ENCODE measurements around the gene FAM13A.
"Not testable (repeated sequence)": the region's sequence is repeated elsewhere in the genome, so short reads cannot be mapped to it uniquely, and the experiment has no call there.

The FAM13A gene

GRCh38 chr4:89067417-89067816 lies 10.4 kb upstream of the FAM13A start:
- no peak overlapping the region for H3K27ac ChIP-seq (ENCODE audit: low read depth, low read length)
- H3K4me1 ChIP-seq (ENCODE audit: insufficient read depth, low read length), result no peaks in the 10 kb centered on the region
- no peaks in the 10 kb centered on the region for H3K36me3 ChIP-seq (ENCODE audit: insufficient read depth, low read length)
- H3K9me3 ChIP-seq (ENCODE audit: low read length), result no peaks in the 10 kb centered on the region
- no peak overlapping the region for H3K9ac ChIP-seq (ENCODE audit: low read length)
- no peaks in the 10 kb centered on the region for H3K27me3 ChIP-seq (ENCODE audit: control insufficient read depth in 1 of 2, insufficient read depth in 2 of 2, low read length in 2 of 2)
- no peak overlapping the region for H3K4me3 ChIP-seq (ENCODE audit: low read depth in 1 of 2, low read length in 2 of 2)

GRCh38 chr4:89064848-89065247 lies 7.9 kb upstream of the FAM13A start:
- no peak overlapping the region for H3K27ac ChIP-seq (ENCODE audit: low read depth, low read length)
- no peak overlapping the region for H3K4me3 ChIP-seq (ENCODE audit: low read depth in 1 of 2, low read length in 2 of 2)
- no peaks in the 10 kb centered on the region for H3K36me3 ChIP-seq (ENCODE audit: insufficient read depth, low read length)
- no peaks in the 10 kb centered on the region for H3K4me1 ChIP-seq (ENCODE audit: insufficient read depth, low read length)
- H3K27me3 ChIP-seq (ENCODE audit: control insufficient read depth in 1 of 2, insufficient read depth in 2 of 2, low read length in 2 of 2), result no peaks in the 10 kb centered on the region
- H3K9me3 ChIP-seq (ENCODE audit: low read length), result no peaks in the 10 kb centered on the region
- no peak overlapping the region for H3K9ac ChIP-seq (ENCODE audit: low read length)

GRCh38 chr4:89057844-89058243 lies 859 bp upstream of the FAM13A start:
- H3K4me3 ChIP-seq (ENCODE audit: low read depth in 1 of 2, low read length in 2 of 2); H3K9me3 ChIP-seq (ENCODE audit: low read length); H3K27me3 ChIP-seq (ENCODE audit: control insufficient read depth in 1 of 2, insufficient read depth in 2 of 2, low read length in 2 of 2); H3K9ac ChIP-seq (ENCODE audit: low read length); H3K36me3 ChIP-seq (ENCODE audit: insufficient read depth, low read length); H3K27ac ChIP-seq (ENCODE audit: low read depth, low read length): not testable (repeated sequence)
- peaks cover 23% of the 10 kb centered on the region for H3K4me1 ChIP-seq (ENCODE audit: insufficient read depth, low read length)

GRCh38 chr4:89056292-89056952 lies 563 bp downstream of the FAM13A start:
- Histone ChIP-seq H3K9ac (ENCODE audit: low read length) (peak overlapping the region; percentile 60), H3K36me3 (ENCODE audit: insufficient read depth, low read length) (no peaks in the 10 kb centered on the region), H3K4me1 (ENCODE audit: insufficient read depth, low read length) (peaks cover 23% of the 10 kb centered on the region), H3K9me3 (ENCODE audit: low read length) (no peaks in the 10 kb centered on the region), H3K4me3 (ENCODE audit: low read depth in 1 of 2, low read length in 2 of 2) (peak overlapping the region; percentile 22 to 83), H3K27me3 (ENCODE audit: control insufficient read depth in 1 of 2, insufficient read depth in 2 of 2, low read length in 2 of 2) (no peaks in the 10 kb centered on the region), H3K27ac (ENCODE audit: low read depth, low read length) (peak overlapping the region; percentile 70)

DNA sequence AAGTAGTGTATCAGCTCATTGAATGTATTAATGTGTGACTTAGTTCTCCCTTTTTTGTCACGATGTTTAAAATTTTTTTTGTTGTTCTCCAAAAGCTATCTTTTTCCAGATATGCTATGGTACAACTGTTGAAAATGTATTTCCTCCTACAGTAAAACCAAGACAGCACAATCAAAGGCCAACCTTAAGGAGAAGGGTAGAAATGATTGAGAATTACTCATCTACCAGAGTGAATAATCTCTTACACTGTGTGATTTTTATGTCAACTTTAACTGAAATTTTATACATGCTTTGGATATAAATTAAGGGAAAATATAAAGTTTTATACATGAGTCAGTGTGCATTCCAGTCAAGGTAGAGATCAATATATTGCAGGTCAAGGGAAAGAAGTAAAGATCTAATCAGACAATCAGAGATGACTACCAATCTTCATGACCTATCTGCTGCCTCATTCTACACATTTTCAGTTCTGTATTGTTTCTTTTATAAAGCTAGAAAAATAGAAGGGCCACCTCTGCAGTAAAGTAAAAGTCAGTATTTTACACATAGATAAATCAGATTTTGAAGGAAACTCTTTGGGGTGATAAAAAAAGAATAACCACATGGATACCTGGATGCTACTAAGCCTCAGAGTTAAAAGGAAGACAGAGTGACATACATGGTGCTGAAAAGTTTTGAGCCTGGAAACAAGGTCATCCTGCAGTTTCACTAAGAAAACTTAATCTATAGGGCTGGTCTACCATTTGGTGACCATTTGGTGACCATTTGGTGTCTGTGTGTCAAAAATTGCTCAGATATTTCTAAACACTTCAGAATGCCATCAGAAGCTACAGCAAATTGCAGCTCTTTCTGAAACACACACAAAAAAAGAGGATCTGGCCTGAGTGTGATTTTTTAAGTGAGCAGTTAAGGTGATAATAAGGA lies 1.6 kb downstream of the FAM13A start:
- peak overlapping the region; percentile 60 for H3K9ac ChIP-seq (ENCODE audit: low read length)
- H3K4me1 ChIP-seq (ENCODE audit: insufficient read depth, low read length), result peaks cover 23% of the 10 kb centered on the region
- no peaks in the 10 kb centered on the region for H3K27me3 ChIP-seq (ENCODE audit: control insufficient read depth in 1 of 2, insufficient read depth in 2 of 2, low read length in 2 of 2)
- H3K36me3 ChIP-seq (ENCODE audit: insufficient read depth, low read length), result no peaks in the 10 kb centered on the region
- peak overlapping the region in 1 of 2 donors; percentile 83 for H3K4me3 ChIP-seq (ENCODE audit: low read depth in 1 of 2, low read length in 2 of 2)
- H3K27ac ChIP-seq (ENCODE audit: low read depth, low read length), result no peak overlapping the region
- H3K9me3 ChIP-seq (ENCODE audit: low read length), result no peaks in the 10 kb centered on the region

- no peak overlapping the region for H3K9ac ChIP-seq (ENCODE audit: low read length)
- H3K4me3 ChIP-seq (ENCODE audit: low read depth in 1 of 2, low read length in 2 of 2), result no peak overlapping the region
- no peaks in the 10 kb centered on the region for H3K9me3 ChIP-seq (ENCODE audit: low read length)
- H3K36me3 ChIP-seq (ENCODE audit: insufficient read depth, low read length), result no peaks in the 10 kb centered on the region
- peaks cover 23% of the 10 kb centered on the region for H3K4me1 ChIP-seq (ENCODE audit: insufficient read depth, low read length)
- H3K27me3 ChIP-seq (ENCODE audit: control insufficient read depth in 1 of 2, insufficient read depth in 2 of 2, low read length in 2 of 2), result no peaks in the 10 kb centered on the region
- no peak overlapping the region for H3K27ac ChIP-seq (ENCODE audit: low read depth, low read length)
These were observed 2.4 kb downstream of the FAM13A start for GRCh38 chr4:89054627-89055026.

DNA sequence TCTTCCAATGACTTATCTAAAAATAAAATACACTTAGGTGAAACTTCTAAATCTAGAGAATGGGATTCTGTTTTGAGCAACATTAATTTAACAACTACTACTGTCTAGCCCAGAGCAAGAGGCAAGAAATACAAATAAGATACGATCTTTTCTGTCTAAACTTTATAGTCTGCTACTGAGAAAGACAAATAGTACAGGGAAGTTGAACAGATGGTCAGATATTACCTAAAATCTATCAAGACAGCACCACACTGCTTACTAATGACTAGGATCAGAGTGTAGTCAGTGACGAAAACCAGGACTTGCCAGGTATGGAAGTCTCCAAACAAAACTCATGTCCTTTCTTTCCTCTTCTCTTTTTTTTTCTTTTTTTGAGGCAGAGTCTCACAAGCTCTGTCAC lies 7.1 kb downstream of the FAM13A start:
- no peak overlapping the region for H3K9ac ChIP-seq (ENCODE audit: low read length)
- no peak overlapping the region for H3K4me3 ChIP-seq (ENCODE audit: low read depth in 1 of 2, low read length in 2 of 2)
- no peaks in the 10 kb centered on the region for H3K27me3 ChIP-seq (ENCODE audit: control insufficient read depth in 1 of 2, insufficient read depth in 2 of 2, low read length in 2 of 2)
- H3K4me1 ChIP-seq (ENCODE audit: insufficient read depth, low read length), result peaks cover 11% of the 10 kb centered on the region
- no peak overlapping the region for H3K27ac ChIP-seq (ENCODE audit: low read depth, low read length)
- no peaks in the 10 kb centered on the region for H3K9me3 ChIP-seq (ENCODE audit: low read length)
- no peaks in the 10 kb centered on the region for H3K36me3 ChIP-seq (ENCODE audit: insufficient read depth, low read length)

DNA sequence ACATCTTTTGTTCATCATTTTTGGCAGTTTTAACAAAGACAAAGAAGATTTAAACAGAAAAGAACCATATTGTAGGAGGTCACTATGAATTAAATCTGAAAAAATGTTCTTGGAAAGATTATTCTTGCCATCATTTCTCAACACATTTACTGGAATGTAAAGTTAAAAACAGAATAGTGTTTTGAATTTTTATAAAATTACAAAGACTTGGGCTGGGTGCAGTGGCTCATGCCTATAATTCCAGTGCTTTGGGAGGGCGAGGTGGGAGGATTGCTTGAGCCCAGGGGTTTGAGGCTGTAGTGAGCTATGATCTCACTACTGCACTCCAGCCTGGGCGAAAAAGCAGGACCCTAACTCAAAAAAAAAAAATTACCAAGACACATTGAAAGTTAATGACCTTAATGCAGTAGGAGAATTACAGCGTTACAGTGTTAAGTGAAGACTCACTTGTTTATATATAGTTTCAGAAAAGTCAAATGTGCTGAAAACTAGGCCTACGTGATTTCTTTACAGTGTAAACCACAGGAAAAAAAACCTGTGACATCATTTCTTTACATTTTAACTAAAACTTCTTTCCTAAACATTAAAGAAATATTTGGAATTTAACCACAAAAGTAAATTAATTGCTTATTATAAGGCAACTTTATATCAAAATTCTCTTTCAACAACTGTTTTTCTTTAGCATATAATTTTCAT lies 7.9 kb downstream of the FAM13A start:
- no peaks in the 10 kb centered on the region for H3K36me3 ChIP-seq (ENCODE audit: insufficient read depth, low read length)
- peaks cover 3% of the 10 kb centered on the region for H3K4me1 ChIP-seq (ENCODE audit: insufficient read depth, low read length)
- no peak overlapping the region for H3K4me3 ChIP-seq (ENCODE audit: low read depth in 1 of 2, low read length in 2 of 2)
- H3K9me3 ChIP-seq (ENCODE audit: low read length), result no peaks in the 10 kb centered on the region
- no peak overlapping the region for H3K9ac ChIP-seq (ENCODE audit: low read length)
- no peaks in the 10 kb centered on the region for H3K27me3 ChIP-seq (ENCODE audit: control insufficient read depth in 1 of 2, insufficient read depth in 2 of 2, low read length in 2 of 2)
- H3K27ac ChIP-seq (ENCODE audit: low read depth, low read length), result no peak overlapping the region

GRCh38 chr4:89044147-89044900 lies 12.7 kb downstream of the FAM13A start:
- no peak overlapping the region for H3K27ac ChIP-seq (ENCODE audit: low read depth, low read length)
- no peaks in the 10 kb centered on the region for H3K4me1 ChIP-seq (ENCODE audit: insufficient read depth, low read length)
- no peaks in the 10 kb centered on the region for H3K9me3 ChIP-seq (ENCODE audit: low read length)
- H3K4me3 ChIP-seq (ENCODE audit: low read depth in 1 of 2, low read length in 2 of 2), result no peak overlapping the region
- no peaks in the 10 kb centered on the region for H3K27me3 ChIP-seq (ENCODE audit: control insufficient read depth in 1 of 2, insufficient read depth in 2 of 2, low read length in 2 of 2)
- no peaks in the 10 kb centered on the region for H3K36me3 ChIP-seq (ENCODE audit: insufficient read depth, low read length)
- no peak overlapping the region for H3K9ac ChIP-seq (ENCODE audit: low read length)

GRCh38 chr4:89042055-89042454 lies 14.9 kb downstream of the FAM13A start:
- Histone ChIP-seq H3K36me3 (ENCODE audit: insufficient read depth, low read length) (no peaks in the 10 kb centered on the region), H3K4me1 (ENCODE audit: insufficient read depth, low read length) (no peaks in the 10 kb centered on the region), H3K9ac (ENCODE audit: low read length) (no peak overlapping the region), H3K9me3 (ENCODE audit: low read length) (no peaks in the 10 kb centered on the region), H3K27ac (ENCODE audit: low read depth, low read length) (no peak overlapping the region), H3K4me3 (ENCODE audit: low read depth in 1 of 2, low read length in 2 of 2) (no peak overlapping the region), H3K27me3 (ENCODE audit: control insufficient read depth in 1 of 2, insufficient read depth in 2 of 2, low read length in 2 of 2) (no peaks in the 10 kb centered on the region)

Data from muscle layer of colon (tissue), 2 donors.